Muscle of leg (tissue), 16 donors: Measurements from ENCODE around the gene POLE4. TPM values are rescaled to one million over a fixed set of nuclear protein-coding genes. Genes with fewer than 3 reads are reported as not detected.

ENCODE experiments used
- DNase-seq: peaks from one replicate; pipeline ENCODE4 v3.0.0; 2013
- H3K27ac ChIP-seq: one replicate; pipeline ENCODE4 v1.5.1; 2013; ENCODE audit warnings: mild to moderate bottlenecking, low read length, control low read depth
- H3K27me3 ChIP-seq: one replicate; pipeline ENCODE4 v1.6.1; 2013; ENCODE audit warnings: low read length; ENCODE audit not compliant: control insufficient read depth, insufficient read depth
- H3K36me3 ChIP-seq: one replicate; pipeline ENCODE4 v1.6.1; 2013; ENCODE audit warnings: low read length; ENCODE audit not compliant: control insufficient read depth, insufficient read depth
- H3K4me1 ChIP-seq: one replicate; pipeline ENCODE4 v1.6.1; 2013; ENCODE audit warnings: low read length; ENCODE audit not compliant: control insufficient read depth, insufficient read depth
- H3K4me3 ChIP-seq: one replicate; pipeline ENCODE4 v1.5.1; 2013; ENCODE audit warnings: low read length, control low read depth
- H3K9me3 ChIP-seq: replicated peaks from 2 replicates; pipeline ENCODE4 v1.6.1; 2013; ENCODE audit warnings: low read depth, low read length; ENCODE audit not compliant: control insufficient read depth
- WGBS: methylation state at CpG from one replicate; pipeline ENCODE4 v1.1.5; 2013; ENCODE audit warnings: missing lambda C conversion rate; ENCODE audit not compliant: insufficient coverage; 5-methylcytosine and 5-hydroxymethylcytosine counted together
- long read RNA-seq, 11 donors: transcript quantifications; one replicate each; lab custom pipeline, GENCODE V29; 2026
- polyA plus RNA-seq, 8 donors: library from polyadenylated mRNA; unstranded; fragments of 120-200 nt; gene quantifications; one replicate each; pipeline versions ENCODE4 v1.2.1 to v1.2.3, GENCODE V29; 2013; ENCODE audit warnings: inconsistent platforms in 1 of 8, low replicate concordance in 1 of 8; ENCODE audit not compliant: insufficient read length in 8 of 8, insufficient read depth in 1 of 8
- total RNA-seq: library from RNA; stranded (reverse); fragments of 120-200 nt; gene quantifications from one replicate; pipeline ENCODE4 v1.2.4, GENCODE V29; 2013

POLE4 gene
- 56.9 TPM for total RNA-seq
- 10 to 100 TPM; 43.8 to 62.6 (median 50.5) TPM for polyA plus RNA-seq
- long read RNA-seq, donor 1, transcript POLE4-205 (4 exons, 1,248 nt), result major isoform, 16 of 17 reads
- long read RNA-seq, donor 1, partial matches to known transcripts, result 0 of 17 reads
- long read RNA-seq, donor 1, other reads (novel, unspliced or antisense), result 0 of 17 reads
- long read RNA-seq, donor 2, partial matches to known transcripts, result 0 of 2 reads
- long read RNA-seq, donor 2, other reads (novel, unspliced or antisense), result 0 of 2 reads
- long read RNA-seq, donor 3, transcript POLE4-205 (4 exons, 1,248 nt), result major isoform, 56 of 56 reads
- long read RNA-seq, donor 3, partial matches to known transcripts, result 0 of 56 reads
- long read RNA-seq, donor 3, other reads (novel, unspliced or antisense), result 0 of 56 reads
- long read RNA-seq, donor 4, transcript POLE4-205 (4 exons, 1,248 nt), result major isoform, 21 of 27 reads
- long read RNA-seq, donor 4, partial matches to known transcripts, result 5 of 27 reads
- long read RNA-seq, donor 4, other reads (novel, unspliced or antisense), result 0 of 27 reads
- long read RNA-seq, donor 5, transcript POLE4-205 (4 exons, 1,248 nt), result major isoform, 81 of 86 reads
- long read RNA-seq, donor 5, transcript POLE4-206 (3 exons, 405 nt), result minor isoform, 5 of 86 reads
- long read RNA-seq, donor 5, partial matches to known transcripts, result 0 of 86 reads
- long read RNA-seq, donor 5, other reads (novel, unspliced or antisense), result 0 of 86 reads
- long read RNA-seq, donor 6, transcript POLE4-205 (4 exons, 1,248 nt), result major isoform, 76 of 97 reads
- long read RNA-seq, donor 6, partial matches to known transcripts, result 19 of 97 reads
- long read RNA-seq, donor 6, other reads (novel, unspliced or antisense), result 0 of 97 reads
- long read RNA-seq, donor 7, transcript POLE4-205 (4 exons, 1,248 nt), result major isoform, 43 of 67 reads
- long read RNA-seq, donor 7, partial matches to known transcripts, result 24 of 67 reads
- long read RNA-seq, donor 7, other reads (novel, unspliced or antisense), result 0 of 67 reads
- long read RNA-seq, donor 8, transcript POLE4-205 (4 exons, 1,248 nt), result major isoform, 22 of 23 reads
- long read RNA-seq, donor 8, partial matches to known transcripts, result 0 of 23 reads
- long read RNA-seq, donor 8, other reads (novel, unspliced or antisense), result 0 of 23 reads
- long read RNA-seq, donor 9, transcript POLE4-205 (4 exons, 1,248 nt), result major isoform, 25 of 25 reads
- long read RNA-seq, donor 9, partial matches to known transcripts, result 0 of 25 reads
- long read RNA-seq, donor 9, other reads (novel, unspliced or antisense), result 0 of 25 reads
- long read RNA-seq, donor 10, transcript POLE4-205 (4 exons, 1,248 nt), result major isoform, 37 of 37 reads
- long read RNA-seq, donor 10, partial matches to known transcripts, result 0 of 37 reads
- long read RNA-seq, donor 10, other reads (novel, unspliced or antisense), result 0 of 37 reads
- long read RNA-seq, donor 11, transcript POLE4-205 (4 exons, 1,248 nt), result major isoform, 39 of 60 reads
- long read RNA-seq, donor 11, partial matches to known transcripts, result 19 of 60 reads
- long read RNA-seq, donor 11, other reads (novel, unspliced or antisense), result 0 of 60 reads

- 1% methylated on average over 67 of the region's 81 CpGs for WGBS
- Histone ChIP-seq H3K27ac (peak within 1 kb of the TSS; percentile 91), H3K27me3 (no peaks in the 10 kb centered on the region), H3K9me3 (peaks cover 9% of the 10 kb centered on the region), H3K4me1 (peaks cover 9% of the 10 kb centered on the region), H3K4me3 (peak within 1 kb of the TSS; percentile 71), H3K36me3 (peaks cover 9% of the 10 kb centered on the region)
- peak; percentile 94 for DNase-seq
Observed at GRCh38 chr2:74958274-74959105, at the start of gene POLE4. TSS of gene POLE4 (plus strand) at chr2:74958643. CDS start at chr2:74958680, 37 bp downstream.

- Histone ChIP-seq H3K27ac (no peak overlapping the region), H3K27me3 (peaks cover 14% of the 10 kb centered on the region), H3K4me3 (no peak overlapping the region), H3K4me1 (peaks cover 4% of the 10 kb centered on the region), H3K36me3 (no peaks in the 10 kb centered on the region), H3K9me3 (no peaks in the 10 kb centered on the region)
- DNase-seq, result no peak
- 36% methylated on average over 21 of the region's 31 CpGs for WGBS
Observed at GRCh38 chr2:74908748-74909444, 49.5 kb upstream of the POLE4 start.

- no CpG with 5 or more reads among the region's 1 CpG for WGBS
- Histone ChIP-seq H3K27me3 (peaks cover 14% of the 10 kb centered on the region), H3K4me1 (peaks cover 4% of the 10 kb centered on the region), H3K4me3 (no peak overlapping the region), H3K36me3 (no peaks in the 10 kb centered on the region), H3K27ac (no peak overlapping the region), H3K9me3 (no peaks in the 10 kb centered on the region)
- no peak for DNase-seq
Observed at GRCh38 chr2:74910245-74910644, 48.2 kb upstream of the POLE4 start.

- Histone ChIP-seq H3K4me1 (peaks cover 4% of the 10 kb centered on the region), H3K36me3 (no peaks in the 10 kb centered on the region), H3K9me3 (no peaks in the 10 kb centered on the region), H3K4me3 (no peak overlapping the region), H3K27ac (no peak overlapping the region), H3K27me3 (peaks cover 14% of the 10 kb centered on the region)
- no peak for DNase-seq
- WGBS, result no CpG with 5 or more reads among the region's 4 CpGs
Observed at GRCh38 chr2:74911061-74911460, 47.4 kb upstream of the POLE4 start.

GRCh38 chr2:74915743-74916142 is 42.7 kb upstream of the POLE4 start:
- H3K4me1 ChIP-seq, result peaks cover 7% of the 10 kb centered on the region
- peaks cover 13% of the 10 kb centered on the region for H3K27me3 ChIP-seq
- H3K36me3 ChIP-seq, result no peaks in the 10 kb centered on the region
- no peak overlapping the region for H3K27ac ChIP-seq
- H3K9me3 ChIP-seq, result no peaks in the 10 kb centered on the region
- DNase-seq, result no peak
- 82% methylated on average over 4 of the region's 4 CpGs for WGBS
- no peak overlapping the region for H3K4me3 ChIP-seq

GRCh38 chr2:74916394-74916793 is 42.0 kb upstream of the POLE4 start:
- H3K4me3 ChIP-seq, result no peak overlapping the region
- peaks cover 14% of the 10 kb centered on the region for H3K27me3 ChIP-seq
- no peak for DNase-seq
- H3K27ac ChIP-seq, result no peak overlapping the region
- WGBS, result 67% methylated on average over 2 of the region's 2 CpGs
- H3K36me3 ChIP-seq, result no peaks in the 10 kb centered on the region
- no peaks in the 10 kb centered on the region for H3K9me3 ChIP-seq
- peaks cover 7% of the 10 kb centered on the region for H3K4me1 ChIP-seq

GRCh38 chr2:74917702-74918619 is 40.5 kb upstream of the POLE4 start:
- Histone ChIP-seq H3K4me3 (no peak overlapping the region), H3K27me3 (peaks cover 14% of the 10 kb centered on the region), H3K27ac (no peak overlapping the region), H3K4me1 (peaks cover 7% of the 10 kb centered on the region), H3K36me3 (no peaks in the 10 kb centered on the region), H3K9me3 (no peaks in the 10 kb centered on the region)
- WGBS, result 71% methylated on average over 16 of the region's 20 CpGs
- DNase-seq, result no peak

- H3K27ac ChIP-seq, result no peak overlapping the region
- H3K27me3 ChIP-seq, result peaks cover 14% of the 10 kb centered on the region
- DNase-seq, result peak; percentile 42
- H3K4me1 ChIP-seq, result peaks cover 7% of the 10 kb centered on the region
- H3K36me3 ChIP-seq, result no peaks in the 10 kb centered on the region
- WGBS, result 1% methylated on average over 20 of the region's 34 CpGs
- H3K9me3 ChIP-seq, result no peaks in the 10 kb centered on the region
- H3K4me3 ChIP-seq, result peak overlapping the region; percentile 19
Observed at GRCh38 chr2:74919827-74920226, 38.6 kb upstream of the POLE4 start.
